Stimulated activated CD8-positive, alpha-beta memory T cell treated with anti-CD3 and anti-CD28 coated beads, Interleukin-7, amount 100 ng/mL, for 4 hours (primary cell): Measurements from ENCODE around the gene ABCC6.
"Not testable (repeated sequence)": the region's sequence is repeated elsewhere in the genome, so short reads cannot be mapped to it uniquely, and the experiment has no call there.

Experiments used
- DNase-seq, 2 donors: peaks; one replicate each; pipeline ENCODE4 v3.0.0-alpha.2; 2020; ENCODE audit warnings: low read depth in 2 of 2

The ABCC6 gene

GRCh38 chr16:16112450-16113053 is 110.7 kb downstream of the ABCC6 start:
- DNase-seq: no peak

- no peak for DNase-seq
Measured at GRCh38 chr16:16111639-16112038, 111.7 kb downstream of the ABCC6 start.

DNA sequence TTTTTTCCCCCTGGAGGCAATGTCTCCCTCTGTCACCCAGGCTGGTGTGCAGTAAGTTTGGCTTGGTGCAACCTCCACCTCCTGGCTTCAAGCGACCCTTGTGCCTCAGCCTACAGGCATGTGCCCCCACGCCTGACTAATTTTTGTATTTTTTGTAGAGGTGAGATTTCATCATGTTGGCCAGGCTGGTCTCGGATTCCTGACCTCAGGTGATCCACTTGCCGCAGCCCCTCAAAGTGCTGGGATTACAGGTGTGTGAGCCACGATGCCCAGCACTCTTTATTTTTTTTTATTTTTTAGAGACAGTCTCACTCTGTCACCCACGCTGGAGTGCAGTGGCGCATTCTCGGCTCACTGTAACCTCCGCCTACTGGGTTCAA is 113.2 kb downstream of the ABCC6 start:
- no peak for DNase-seq

- DNase-seq: no peak
Measured at GRCh38 chr16:16109453-16110110, 113.7 kb downstream of the ABCC6 start.

DNA sequence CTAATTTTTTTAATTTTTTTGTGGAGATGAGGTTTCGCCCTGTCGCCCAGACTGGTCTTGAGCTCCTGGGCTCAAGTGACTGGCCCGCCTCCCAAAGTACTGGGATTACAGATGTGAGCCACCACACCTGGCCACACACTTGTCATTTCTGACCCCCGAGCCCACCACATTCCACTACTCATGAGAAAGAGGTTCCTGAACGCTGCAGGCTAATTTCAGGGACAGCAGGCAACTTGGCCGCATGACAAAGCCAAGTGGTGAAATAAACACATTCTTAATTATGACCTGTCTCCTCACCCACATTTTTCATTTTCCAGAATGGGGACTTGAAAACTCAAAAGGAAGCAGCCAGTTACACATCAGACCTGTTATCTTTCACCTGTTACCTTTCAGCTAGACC is 114.5 kb downstream of the ABCC6 start:
- DNase-seq: no peak

GRCh38 chr16:16107839-16108238 is 115.5 kb downstream of the ABCC6 start:
- DNase-seq: no peak

- no peak for DNase-seq
Measured at GRCh38 chr16:16106466-16106865, 116.8 kb downstream of the ABCC6 start.

- no peak for DNase-seq
Measured at GRCh38 chr16:16105646-16106045, 117.6 kb downstream of the ABCC6 start.

GRCh38 chr16:16104804-16105141 is 118.5 kb downstream of the ABCC6 start:
- DNase-seq: not testable (repeated sequence)

DNA sequence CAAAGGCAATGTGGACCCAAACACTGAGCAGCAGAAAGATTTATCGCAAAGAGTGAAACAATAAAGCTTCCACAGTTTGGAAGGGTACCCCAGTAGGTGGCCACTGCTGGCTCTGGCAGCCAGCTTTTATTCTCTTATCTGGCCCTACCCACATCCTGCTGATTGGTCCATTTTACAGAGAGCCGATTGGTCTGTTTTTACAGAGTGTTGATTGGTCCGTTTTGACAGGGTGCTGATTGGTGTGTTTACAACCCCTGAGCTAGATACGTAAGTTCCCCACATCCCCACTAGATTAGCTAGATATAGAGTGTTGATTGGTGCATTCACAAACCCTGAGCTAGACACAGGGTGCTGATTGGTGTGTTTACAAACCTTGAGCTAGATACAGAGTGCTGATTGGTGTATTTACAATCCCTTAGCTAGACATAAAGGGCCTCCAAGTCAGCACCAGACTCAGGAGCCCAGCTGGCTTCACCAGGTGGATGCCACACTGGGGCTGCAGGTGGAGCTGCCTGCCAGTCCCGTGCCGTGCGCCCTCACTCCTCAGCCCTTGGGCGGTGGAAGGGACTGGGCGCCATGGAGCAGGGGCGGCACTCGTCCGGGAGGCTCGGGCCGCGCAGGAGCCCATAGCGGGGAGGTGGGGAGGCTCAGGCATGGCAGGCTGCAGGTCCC is 119.0 kb downstream of the ABCC6 start:
- DNase-seq: not testable (repeated sequence)

GRCh38 chr16:16102738-16103137 is 120.6 kb downstream of the ABCC6 start:
- no peak for DNase-seq

DNA sequence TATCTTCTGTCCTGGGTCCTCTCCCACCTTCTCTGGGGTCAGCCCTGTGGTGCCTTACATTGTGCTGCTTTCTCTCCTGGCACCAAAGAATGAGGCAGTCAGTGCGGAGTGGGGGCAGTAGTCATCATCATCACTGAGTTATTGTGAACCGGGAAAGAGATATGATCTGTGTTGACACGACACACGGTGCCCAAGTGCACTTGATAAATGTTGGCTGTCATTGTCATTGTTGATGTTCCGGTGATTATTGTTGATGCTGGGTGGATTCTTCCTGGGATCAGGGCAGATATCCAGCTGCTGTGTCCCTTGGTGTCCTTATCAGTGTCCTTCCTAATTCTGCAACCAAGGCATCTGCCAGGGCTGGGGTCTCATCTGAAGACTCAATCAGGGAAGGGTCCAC is 121.7 kb downstream of the ABCC6 start:
- no peak for DNase-seq

DNA sequence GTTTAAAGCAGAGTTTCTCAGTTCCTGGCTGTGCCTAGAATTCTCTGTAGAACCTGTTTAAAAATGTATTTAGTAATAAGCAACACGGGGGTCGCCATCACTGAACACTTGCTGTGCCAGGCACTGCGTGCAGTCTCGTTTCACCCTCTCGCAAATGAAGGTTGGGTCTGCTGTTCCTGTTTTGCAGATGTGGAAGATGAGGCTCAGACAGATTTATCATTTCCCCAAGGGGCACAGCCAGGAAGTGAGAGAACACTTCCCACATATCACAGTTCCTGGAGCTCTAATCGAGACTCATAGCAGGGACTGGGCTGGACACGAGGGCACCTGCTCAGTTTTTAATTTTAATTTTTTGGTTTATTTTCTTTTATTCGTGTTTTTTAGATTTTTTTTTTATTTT is 122.7 kb downstream of the ABCC6 start:
- no peak for DNase-seq

- DNase-seq: no peak
Measured at GRCh38 chr16:16099320-16099719, 124.0 kb downstream of the ABCC6 start.
